Progenitor cell of endocrine pancreas (in vitro differentiated cells): Measurements from ENCODE around the gene BAG3. TPM values are rescaled to one million over a fixed set of nuclear protein-coding genes. Genes with fewer than 3 reads are reported as not detected.
"Not testable (repeated sequence)": the region's sequence is repeated elsewhere in the genome, so short reads cannot be mapped to it uniquely, and the experiment has no call there.

Source experiments
- DNase-seq: peaks from one replicate; pipeline ENCODE4 v3.0.0; 2021; ENCODE audit warnings: low spot score; ENCODE audit not compliant: unreplicated experiment
- H3K27ac Mint-ChIP-seq: 2 replicates; pipeline ENCODE4 v1.8.0; 2021; ENCODE audit warnings: mild to moderate bottlenecking, moderate library complexity, mixed read lengths
- H3K27me3 Mint-ChIP-seq: 2 replicates; pipeline ENCODE4 v1.8.0; 2021; ENCODE audit warnings: mixed read lengths
- H3K36me3 Mint-ChIP-seq: 2 replicates; pipeline ENCODE4 v1.8.0; 2022; ENCODE audit warnings: mixed read lengths; ENCODE audit not compliant: insufficient read depth
- H3K4me1 Mint-ChIP-seq: 2 replicates; pipeline ENCODE4 v1.8.0; 2021; ENCODE audit warnings: low read depth, mixed read lengths
- H3K4me3 Mint-ChIP-seq: 2 replicates; pipeline ENCODE4 v1.8.0; 2021; ENCODE audit warnings: low read depth, mild to moderate bottlenecking, moderate library complexity, mixed read lengths
- H3K9me3 Mint-ChIP-seq: 2 replicates; pipeline ENCODE4 v1.8.0; 2021; ENCODE audit warnings: low read depth, mixed read lengths
- CTCF ChIP-seq: fragments of 200-600 bp; sonication (generic); IDR thresholded peaks from one replicate; pipeline ENCODE4 v1.5.0; 2021; ENCODE audit warnings: antibody characterized with exemption, mild to moderate bottlenecking; ENCODE audit not compliant: unreplicated experiment
- total RNA-seq: library from RNA; stranded (reverse); gene quantifications from 2 replicates; pipeline ENCODE4 v1.2.1, GENCODE V29; 2021

Gene BAG3
- total RNA-seq, 1 donor from 2014 or later, result 19.2 TPM

GRCh38 chr10:119703903-119704508 is 52.8 kb downstream of the BAG3 start:
- DNase-seq, result no peak
- Mint-ChIP-seq H3K4me3 (no peak overlapping the region), H3K27ac (no peak overlapping the region), H3K27me3 (peaks cover 6% of the 10 kb centered on the region), H3K4me1 (no peaks in the 10 kb centered on the region), H3K36me3 (no peaks in the 10 kb centered on the region), H3K9me3 (peaks cover 4% of the 10 kb centered on the region)
- TF ChIP-seq CTCF, result no peak

GRCh38 chr10:119705434-119705831 is 54.3 kb downstream of the BAG3 start:
- Mint-ChIP-seq H3K27me3 (peaks cover 6% of the 10 kb centered on the region), H3K9me3 (peaks cover 7% of the 10 kb centered on the region), H3K36me3 (no peaks in the 10 kb centered on the region), H3K4me1 (no peaks in the 10 kb centered on the region), H3K27ac (no peak overlapping the region), H3K4me3 (no peak overlapping the region)
- DNase-seq, result no peak
- no peak for TF ChIP-seq CTCF

GRCh38 chr10:119706521-119707278 is 55.5 kb downstream of the BAG3 start:
- H3K4me1 Mint-ChIP-seq, result no peaks in the 10 kb centered on the region
- no peak for DNase-seq
- no peak for TF ChIP-seq CTCF

GRCh38 chr10:119707331-119707730 is 56.2 kb downstream of the BAG3 start:
- DNase-seq, H3K4me1 Mint-ChIP-seq, H3K36me3 Mint-ChIP-seq, H3K27me3 Mint-ChIP-seq, H3K4me3 Mint-ChIP-seq, H3K27ac Mint-ChIP-seq: not testable (repeated sequence)
- H3K9me3 Mint-ChIP-seq, result peaks cover 10% of the 10 kb centered on the region

More at GRCh38 chr10:119706521-119707278, 55.5 kb downstream of the BAG3 start:
- Mint-ChIP-seq H3K27ac (no peak overlapping the region), H3K4me3 (no peak overlapping the region), H3K9me3 (peaks cover 10% of the 10 kb centered on the region), H3K36me3 (no peaks in the 10 kb centered on the region), H3K27me3 (peaks cover 2% of the 10 kb centered on the region)

- H3K4me1 Mint-ChIP-seq, H3K27ac Mint-ChIP-seq, H3K4me3 Mint-ChIP-seq, DNase-seq, H3K27me3 Mint-ChIP-seq, H3K36me3 Mint-ChIP-seq: not testable (repeated sequence)
- H3K9me3 Mint-ChIP-seq, result peaks cover 10% of the 10 kb centered on the region
These were observed 59.8 kb downstream of the BAG3 start for GRCh38 chr10:119710935-119711334.

- peaks cover 7% of the 10 kb centered on the region for H3K9me3 Mint-ChIP-seq
- no peak overlapping the region for H3K4me3 Mint-ChIP-seq
- no peaks in the 10 kb centered on the region for H3K36me3 Mint-ChIP-seq
- no peaks in the 10 kb centered on the region for H3K4me1 Mint-ChIP-seq
- no peaks in the 10 kb centered on the region for H3K27me3 Mint-ChIP-seq
- H3K27ac Mint-ChIP-seq, result no peak overlapping the region
- no peak for DNase-seq
- TF ChIP-seq CTCF, result no peak
These were observed 62.7 kb downstream of the BAG3 start for GRCh38 chr10:119713744-119714483.
